GM23248 (cell line): ENCODE results near the gene RBFOX1.

Experiments
- EZH2 ChIP-seq: fragments of 200-600 bp; sonication (generic); IDR thresholded peaks from 2 replicates; pipeline ENCODE4 v1.6.1; 2018; ENCODE audit warnings: antibody characterized with exemption, mild to moderate bottlenecking; ENCODE audit not compliant: insufficient read depth, poor library complexity, severe bottlenecking
- EZH2phosphoT487 ChIP-seq: fragments of 200-600 bp; sonication (generic); IDR thresholded peaks from 2 replicates; pipeline ENCODE4 v1.6.1; 2018; ENCODE audit warnings: antibody characterized with exemption, moderate library complexity, mild to moderate bottlenecking, low read depth; ENCODE audit not compliant: insufficient read depth

GRCh38 chr16:7731141-7731540, 398.5 kb downstream of the RBFOX1 start:
- TF ChIP-seq EZH2 (no peak), EZH2phosphoT487 (no peak)
